Peyer's patch (tissue), 4 donors: ENCODE data around the gene CDK10.

ENCODE experiments used
- CTCF ChIP-seq, 6 experiments: fragments of 450-650 bp in 4 of 6; fragments of 200-600 bp in 2 of 6; sonication (generic) in 1 of 6; IDR thresholded peaks; one replicate each; pipeline ENCODE4 v1.5.1; 2017 to 2019; ENCODE audit warnings: antibody characterized with exemption in 6 of 6, mild to moderate bottlenecking in 3 of 6, moderate library complexity in 1 of 6
- POLR2A ChIP-seq, 2 donors: fragments of 450-650 bp; IDR thresholded peaks; one replicate each; pipeline ENCODE4 v1.5.1; 2017; ENCODE audit warnings: antibody characterized with exemption in 2 of 2, mild to moderate bottlenecking in 2 of 2, moderate library complexity in 2 of 2

GRCh38 chr16:89651584-89651983 is 34.9 kb upstream of the CDK10 start:
- TF ChIP-seq CTCF (IDR thresholded peaks at IDR 0.05) (no peak), POLR2A (IDR thresholded peaks at IDR 0.05) (no peak)
